ENCODE results near the gene PTDSS2.
A peak's percentile ranks its signal among the peaks of the same experiment; 100 is the strongest.
"Not testable (repeated sequence)": the region's sequence is repeated elsewhere in the genome, so short reads cannot be mapped to it uniquely, and the experiment has no call there.

The PTDSS2 gene

DNA sequence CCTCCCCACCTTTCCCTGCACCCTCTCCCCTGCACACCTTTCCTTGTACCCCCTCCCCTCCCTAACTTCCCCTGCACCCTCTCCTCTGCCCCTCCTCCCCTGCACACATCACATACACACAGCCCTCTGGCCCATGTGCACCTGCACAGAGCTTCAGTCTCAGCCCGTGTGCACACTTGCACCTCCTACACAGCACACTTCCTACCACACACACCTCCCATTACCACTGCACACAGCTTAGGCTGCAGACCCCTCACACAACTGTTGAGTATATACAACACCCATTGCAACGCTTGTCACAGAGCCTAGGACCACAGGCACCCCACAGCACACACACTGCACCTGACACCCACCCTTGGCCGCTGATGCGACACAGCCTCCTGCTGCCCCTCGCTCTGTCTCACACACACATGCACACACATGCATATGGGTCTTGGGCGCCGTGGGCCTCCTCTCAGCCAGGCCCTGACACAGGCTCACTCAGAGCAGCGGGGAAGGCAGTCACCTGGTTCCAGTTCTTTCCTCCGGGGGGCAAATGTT lies 35.7 kb upstream of the PTDSS2 start:
- no peak for DNase-seq

DNA sequence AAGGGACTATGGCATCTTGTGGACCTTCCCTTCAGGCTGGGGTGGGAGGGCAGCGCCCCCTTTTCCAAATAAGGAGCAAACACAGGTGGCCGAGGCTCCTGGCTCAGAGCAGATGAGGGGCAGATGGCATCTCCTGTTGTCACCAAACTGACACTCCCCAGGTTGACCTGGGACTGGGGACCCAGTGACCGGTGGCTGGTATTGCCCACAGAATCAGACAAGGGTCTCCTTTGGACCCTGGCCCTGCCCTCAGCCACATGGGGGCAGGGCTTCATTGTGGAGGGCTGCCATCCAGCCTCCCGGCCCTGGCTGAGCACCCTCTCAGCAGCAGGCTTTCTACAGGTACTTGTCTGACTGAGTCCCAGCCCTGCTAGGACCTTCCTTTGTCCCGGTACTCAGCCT lies 34.4 kb upstream of the PTDSS2 start:
- no peak for DNase-seq

GRCh38 chr11:416051-416756 lies 33.9 kb upstream of the PTDSS2 start:
- DNase-seq: no peak

DNA sequence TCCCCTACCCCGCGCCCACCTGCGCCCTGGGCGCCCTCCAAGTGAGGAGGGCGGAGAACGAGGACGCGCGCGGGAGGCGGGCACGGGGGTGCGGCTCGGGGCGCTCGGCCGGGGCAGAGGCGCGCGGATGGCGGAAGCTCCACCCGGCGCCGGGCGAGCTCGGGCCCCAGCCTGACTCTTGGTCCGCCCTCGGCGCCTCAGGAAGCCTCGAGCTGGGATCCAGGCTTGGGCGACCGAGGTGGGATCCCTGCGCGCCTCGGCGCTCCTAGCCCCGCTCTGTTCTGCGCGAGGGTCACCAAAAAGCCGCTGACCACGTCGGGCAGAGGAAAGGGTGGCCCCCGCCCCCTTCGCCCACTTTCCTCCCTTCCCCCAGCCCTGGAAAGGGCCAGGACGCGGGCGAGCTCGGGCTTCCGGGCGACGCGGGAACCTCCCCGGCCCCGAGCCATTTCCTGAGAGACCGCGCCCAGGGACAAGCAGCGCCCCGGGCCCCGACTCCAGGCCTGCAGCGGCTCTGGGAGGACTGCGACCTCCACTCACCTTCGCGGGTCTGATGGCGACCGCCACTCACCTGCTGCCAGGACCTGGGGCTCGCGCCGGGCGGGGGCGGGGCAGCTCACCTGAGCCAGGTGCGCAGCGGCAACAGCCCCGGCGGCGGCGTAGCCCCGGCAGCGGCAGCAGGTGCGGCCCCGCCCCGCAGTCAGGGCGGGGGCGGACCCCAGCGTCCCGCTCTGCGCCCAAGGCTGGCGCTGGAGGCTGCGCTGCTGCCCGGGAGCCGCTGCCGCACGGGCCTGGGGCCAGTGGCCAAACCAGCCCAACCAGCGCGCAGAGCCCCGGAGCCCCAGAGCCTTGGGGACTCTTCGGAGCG lies 33.1 kb upstream of the PTDSS2 start:
- peak; percentile 46 for DNase-seq

DNA sequence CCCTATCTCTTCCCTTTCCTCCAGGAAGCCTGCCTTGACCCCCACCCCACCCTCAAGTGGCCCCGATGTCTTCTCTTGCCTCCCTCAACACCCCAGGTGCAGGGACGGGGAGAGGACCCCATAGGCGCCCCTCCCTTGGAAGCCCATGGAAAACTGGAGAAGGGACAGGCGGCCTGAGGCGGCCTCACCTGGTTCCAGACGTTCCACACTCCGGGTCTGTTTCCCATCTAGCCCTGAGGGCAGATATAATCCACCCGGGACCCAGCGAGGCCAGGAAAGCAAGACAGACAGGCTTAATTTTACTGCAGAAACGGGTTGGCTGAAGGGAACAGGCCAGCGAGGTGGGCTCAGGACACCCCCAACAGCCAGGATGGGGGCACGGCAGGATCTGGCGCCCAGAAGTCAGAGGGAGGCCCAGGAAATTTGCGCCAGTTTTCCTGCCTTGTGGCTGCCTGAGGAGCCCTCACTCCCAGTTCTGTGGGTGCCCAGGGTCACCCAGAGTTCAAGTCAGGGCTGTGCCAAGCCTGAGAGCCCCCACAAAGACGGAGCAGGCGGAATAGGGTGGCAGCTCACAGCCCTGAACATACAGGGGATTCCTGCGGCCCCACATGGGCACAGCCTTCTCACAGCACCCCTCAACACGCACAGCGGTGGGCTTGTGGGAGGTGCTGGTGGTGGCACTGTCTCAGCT lies 32.3 kb upstream of the PTDSS2 start:
- DNase-seq: no peak

- DNase-seq: no peak
Measured at GRCh38 chr11:418343-419247, 31.5 kb upstream of the PTDSS2 start.

DNA sequence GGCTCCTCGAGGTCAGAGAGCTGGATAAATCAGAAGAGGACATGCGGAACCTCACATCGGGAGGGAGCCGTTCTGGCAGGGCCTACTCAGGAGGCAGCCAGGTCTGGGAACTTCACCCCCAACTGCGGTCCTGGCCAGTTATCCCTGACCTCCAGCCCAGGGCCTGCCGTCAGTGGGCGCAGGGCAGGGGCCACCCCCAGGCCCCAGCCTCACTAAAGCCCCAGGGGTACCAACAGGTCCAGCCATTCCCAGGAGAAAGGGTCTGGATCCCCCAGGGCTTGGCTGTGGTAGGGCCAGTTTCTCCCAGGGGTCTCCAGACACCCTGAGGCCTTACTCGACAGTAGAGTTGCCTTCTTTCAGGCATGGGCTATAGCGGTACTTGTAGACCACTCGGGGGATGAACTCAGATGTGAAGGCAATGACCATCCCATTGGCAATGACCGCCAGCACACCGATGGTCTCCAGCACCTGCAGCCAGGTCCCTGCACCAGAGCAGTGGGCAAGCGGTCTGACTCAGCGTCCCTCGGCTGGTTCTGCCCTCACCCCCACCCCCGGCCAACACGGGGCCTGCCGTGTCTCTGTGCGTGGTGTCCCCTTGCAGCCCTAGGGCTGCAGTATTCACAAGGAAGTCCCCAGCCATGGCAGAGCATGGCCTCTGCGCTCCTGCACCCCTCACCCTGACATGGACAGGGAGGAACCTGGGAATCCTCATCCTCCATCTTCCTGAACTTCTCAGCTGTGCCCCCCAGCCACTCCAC lies 30.7 kb upstream of the PTDSS2 start:
- no peak for DNase-seq

- no peak for DNase-seq
Measured at GRCh38 chr11:420054-420910, 29.8 kb upstream of the PTDSS2 start.

DNA sequence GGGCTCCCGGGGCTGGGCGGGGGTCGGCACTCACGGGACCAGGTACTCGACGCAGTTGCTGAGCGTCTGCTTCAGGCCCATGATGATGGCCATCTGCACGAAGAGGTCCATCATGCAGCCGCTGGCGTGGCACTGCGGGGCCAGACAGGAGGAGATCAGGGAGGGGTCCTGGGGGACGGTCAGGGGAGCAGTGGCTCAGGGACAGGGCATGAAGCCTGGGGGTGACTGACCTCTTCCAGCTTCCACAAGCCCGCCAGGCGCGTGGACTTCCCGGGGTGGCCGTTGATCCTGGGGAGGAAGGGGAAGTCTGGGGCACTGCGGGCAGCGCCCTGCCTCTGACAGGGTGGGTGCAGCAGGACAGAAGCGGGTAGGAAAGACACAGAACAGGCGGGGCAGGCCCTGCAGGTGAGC lies 29.2 kb upstream of the PTDSS2 start:
- DNase-seq: no peak

DNA sequence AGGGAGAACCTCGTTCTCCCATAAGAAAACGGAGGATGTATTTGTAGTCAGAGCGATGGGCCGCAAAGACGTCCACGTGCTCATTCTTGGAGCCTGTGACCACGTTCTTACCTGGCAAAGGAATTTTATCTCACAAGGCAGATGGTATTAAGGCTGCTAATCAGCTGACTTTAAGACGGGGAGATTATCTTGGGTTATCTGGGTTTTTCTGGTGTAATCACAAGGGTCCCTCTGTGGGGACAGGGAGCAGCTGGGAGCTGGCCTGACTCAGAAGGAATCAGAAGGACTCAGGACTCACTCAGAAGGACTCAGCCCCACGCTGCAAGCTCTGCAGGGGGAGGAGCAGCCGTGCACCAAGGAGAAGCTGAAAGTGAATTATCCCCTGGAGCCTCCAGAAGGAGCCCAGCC lies 27.8 kb upstream of the PTDSS2 start:
- DNase-seq: no peak

GRCh38 chr11:424232-424631 lies 25.8 kb upstream of the PTDSS2 start:
- DNase-seq: no peak

- DNase-seq: not testable (repeated sequence)
Measured at GRCh38 chr11:424766-425165, 25.3 kb upstream of the PTDSS2 start.

GRCh38 chr11:425301-425700 lies 24.8 kb upstream of the PTDSS2 start:
- DNase-seq: no peak

DNA sequence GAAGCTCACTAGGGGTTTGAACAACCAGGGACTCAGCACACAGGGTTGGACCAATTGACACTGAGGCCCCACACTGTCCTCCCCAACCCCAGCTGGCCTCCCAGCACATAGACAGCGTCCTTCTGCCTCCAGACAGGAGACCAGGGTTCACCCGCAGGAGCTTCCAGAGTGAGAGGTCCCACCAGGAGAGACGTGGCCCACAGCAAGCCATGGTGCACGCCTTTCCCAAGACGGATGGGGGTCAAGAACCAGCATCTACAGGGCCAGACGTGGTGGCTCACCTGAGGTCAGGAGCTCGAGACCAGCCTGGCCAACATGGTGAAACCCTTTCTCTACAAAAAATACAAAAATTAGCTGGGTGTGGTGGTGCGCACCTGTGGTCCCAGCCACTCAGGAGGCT lies 23.2 kb upstream of the PTDSS2 start:
- DNase-seq: no peak

DNA sequence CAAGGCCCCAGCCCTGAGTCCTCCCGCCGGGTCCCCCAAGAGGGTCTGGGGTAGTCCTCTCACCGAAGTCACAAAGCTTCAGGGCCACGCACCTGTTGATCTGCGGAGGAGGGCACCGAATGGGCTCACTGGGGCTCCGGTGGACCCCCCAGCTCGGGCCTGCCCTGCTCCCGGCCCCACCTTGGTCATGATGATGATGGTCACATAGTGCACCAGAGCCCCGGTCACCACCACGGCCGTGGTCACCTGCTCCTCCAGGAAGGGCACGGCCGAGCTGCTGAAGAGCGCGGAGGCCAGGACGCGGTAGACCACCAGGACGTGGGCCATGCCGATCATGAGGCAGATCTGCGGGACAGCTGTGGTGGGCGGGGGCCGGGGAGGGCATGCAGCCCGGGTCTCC lies 21.8 kb upstream of the PTDSS2 start:
- DNase-seq: no peak

DNA sequence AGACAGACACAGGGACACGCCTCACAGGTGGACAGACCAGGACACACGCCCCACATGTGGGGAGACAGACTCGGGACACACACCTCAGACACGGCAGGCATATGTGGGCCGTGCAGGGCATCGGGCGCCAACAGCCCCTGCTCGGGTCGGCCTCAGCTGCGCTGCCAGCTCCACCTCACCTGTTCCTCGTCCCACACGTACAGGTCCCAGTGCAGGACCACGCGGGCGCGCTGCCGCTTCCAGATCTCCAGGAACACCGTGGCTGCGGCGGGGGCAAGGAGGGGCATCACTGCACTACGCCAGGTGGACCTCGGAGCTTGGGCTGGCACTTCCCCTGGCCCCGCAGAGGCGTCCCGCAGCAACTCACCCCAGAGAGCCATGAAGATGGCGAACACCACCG lies 20.7 kb upstream of the PTDSS2 start:
- no peak for DNase-seq

- DNase-seq: no peak
Measured at GRCh38 chr11:429931-430456, 20.1 kb upstream of the PTDSS2 start.

DNA sequence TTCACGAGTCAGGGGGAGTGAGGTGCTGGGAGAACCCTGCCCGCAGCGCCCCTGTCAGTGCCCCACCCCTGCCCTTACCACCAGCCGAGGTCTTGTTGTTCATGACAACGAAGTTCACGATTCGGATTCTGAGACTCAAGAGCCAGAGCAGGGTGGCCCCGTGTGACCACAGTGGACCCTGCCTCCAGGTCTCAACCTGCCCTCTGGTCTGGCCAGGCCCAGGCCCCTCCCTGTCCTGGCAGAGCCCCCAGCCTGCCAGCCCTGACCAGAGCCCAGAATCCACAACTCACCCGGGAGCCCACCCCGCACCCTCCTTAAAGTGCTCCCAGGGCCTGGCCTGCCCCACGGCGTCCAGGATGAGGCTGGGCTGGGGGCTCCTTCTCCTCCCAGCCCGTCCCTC lies 18.2 kb upstream of the PTDSS2 start:
- no peak for DNase-seq

GRCh38 chr11:432501-433100 lies 17.5 kb upstream of the PTDSS2 start:
- no peak for DNase-seq

DNA sequence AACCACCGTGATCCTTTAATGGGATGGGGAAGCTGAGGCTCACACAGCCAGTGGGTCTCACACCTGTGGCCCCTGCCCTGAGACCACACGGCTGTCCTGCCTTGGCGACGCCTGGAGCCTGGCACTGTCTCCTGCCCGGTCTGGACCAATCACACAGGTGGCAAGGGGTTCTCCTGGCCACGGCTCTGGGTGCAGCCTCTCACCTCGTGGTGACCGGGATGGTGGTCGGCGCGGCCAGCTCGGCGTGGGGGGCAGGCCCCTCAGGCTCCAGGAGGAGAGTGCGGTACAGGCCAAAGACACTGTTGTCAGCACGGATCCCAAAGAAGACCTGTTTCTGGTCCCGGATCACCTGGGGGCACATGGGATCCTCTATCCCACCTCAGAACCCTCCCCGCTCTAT lies 17.0 kb upstream of the PTDSS2 start:
- DNase-seq: no peak
